Activated CD8-positive, alpha-beta T cell treated with anti-CD3 and anti-CD28 coated beads, Interleukin-2, amount 10 ng/mL, durations not matched to agents 7 days and 5 days (primary cell): Measurements from ENCODE around the gene NASP. TPM values are rescaled to one million over a fixed set of nuclear protein-coding genes. Genes with fewer than 3 reads are reported as not detected.

Experiments used
- ATAC-seq: fragments of 150-1000 bp; cut with Tn5 transposase; one replicate; pipeline ENCODE4 v1.10.0; 2021; ENCODE audit warnings: moderate library complexity
- CTCF ChIA-PET: fragments of 350-600 bp; sonication (Branson Sonifier 250); formaldehyde crosslinking; loops from one replicate; lab custom pipeline; 2021; ENCODE audit warnings: antibody characterized with exemption; lab: Charles Lee
- POLR2A ChIA-PET: fragments of 350-600 bp; sonication (Branson Sonifier 250); formaldehyde crosslinking; loops from one replicate; lab custom pipeline; 2021; ENCODE audit warnings: antibody characterized with exemption; lab: Charles Lee
- DNase-seq: peaks from one replicate; pipeline ENCODE4 v3.0.0-alpha.2; 2020
- H3K27ac Mint-ChIP-seq: one replicate; pipeline ENCODE4 v1.8.0; 2021; ENCODE audit warnings: mild to moderate bottlenecking, mixed read lengths
- H3K27me3 Mint-ChIP-seq: one replicate; pipeline ENCODE4 v1.8.0; 2021; ENCODE audit warnings: low read depth, mixed read lengths
- H3K36me3 Mint-ChIP-seq: one replicate; pipeline ENCODE4 v1.8.0; 2021; ENCODE audit warnings: low read depth, mixed read lengths
- H3K4me1 Mint-ChIP-seq: one replicate; pipeline ENCODE4 v1.8.0; 2021; ENCODE audit warnings: low read depth, mixed read lengths
- H3K4me3 Mint-ChIP-seq: one replicate; pipeline ENCODE4 v1.8.0; 2021; ENCODE audit warnings: mild to moderate bottlenecking, mixed read lengths
- H3K9me3 Mint-ChIP-seq: one replicate; pipeline ENCODE4 v1.8.0; 2022; ENCODE audit warnings: mixed read lengths; ENCODE audit not compliant: insufficient read depth
- total RNA-seq, 2 experiments: library from RNA; stranded (reverse); gene quantifications; one replicate each; pipeline ENCODE4 v1.2.3, GENCODE V29; 2021

The NASP gene
- total RNA-seq, 2 experiments from 2014 or later = 230 to 233 TPM

DNA sequence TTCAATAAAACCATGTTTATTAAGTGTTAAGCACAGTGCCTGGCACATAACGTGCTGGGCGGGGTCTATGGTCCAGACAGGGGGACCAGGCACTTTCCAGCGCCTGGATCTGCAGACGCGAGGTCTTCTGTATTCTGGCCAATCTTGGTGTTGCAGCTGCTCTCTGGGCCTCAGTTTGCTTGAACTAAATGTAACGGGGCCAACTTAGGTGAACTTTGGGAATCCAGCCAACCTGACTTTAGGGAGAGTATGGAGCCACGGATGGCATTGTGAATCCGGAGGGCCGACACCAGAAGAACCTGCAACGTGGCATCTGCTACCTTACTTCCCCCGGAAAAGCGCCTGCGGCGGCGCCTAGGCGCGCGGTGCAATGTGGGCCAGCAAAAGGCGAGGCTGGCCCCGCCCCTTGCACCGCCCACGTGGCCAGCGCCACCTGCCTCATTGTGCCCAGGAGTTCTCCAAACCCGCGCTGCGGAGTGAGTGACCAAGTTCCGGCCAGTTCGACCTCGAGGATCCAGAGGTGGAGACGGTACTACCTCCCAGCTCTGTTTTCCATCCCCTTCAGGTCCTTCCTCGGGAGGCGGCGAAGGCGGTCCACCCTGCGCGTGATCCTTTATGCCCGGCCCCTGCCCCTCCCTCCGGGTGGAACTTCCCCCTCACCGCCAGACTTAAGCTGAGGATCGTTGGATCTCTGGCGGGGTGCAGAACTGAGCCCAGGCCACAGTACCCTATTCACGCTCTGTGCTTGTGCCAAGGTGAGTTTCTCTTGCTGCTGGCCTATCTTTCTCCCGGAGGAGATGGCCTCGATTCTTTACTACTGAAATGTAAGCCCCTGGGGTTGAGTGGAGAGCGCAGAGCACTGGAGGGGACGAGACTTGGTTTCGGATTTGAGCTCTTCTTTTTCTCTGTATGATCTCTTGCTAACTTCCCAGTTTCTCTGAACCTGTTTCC lies 33.2 kb upstream of the NASP start, which contains the start of gene AKR1A1:
TSS of gene AKR1A1 (plus strand) at position 426 of the 951 bp plus-strand sequence. CDS start 10,969 bp downstream, outside the sequence.
- peak within 1 kb of the TSS; percentile 94 for H3K4me3 Mint-ChIP-seq
- DNase-seq (peak; percentile 90), ATAC-seq (peak; percentile 96)
- peak within 1 kb of the TSS; percentile 91 for H3K27ac Mint-ChIP-seq
- ChIA-PET POLR2A (interaction anchor here (0.6 to 2.3 kb wide), 17 partner anchors 9 to 829 kb away, joined by 3 to 42 read pairs (median 4); partner anchors contain the start of genes CCDC163, GPBP1L1, MMACHC and MUTYH), CTCF (interaction anchor here (0.6 to 2.5 kb wide), 8 partner anchors 15 to 58 kb away, joined by 3 to 19 read pairs (median 5); partner anchors contain the start of gene PRDX1)
- H3K9me3 Mint-ChIP-seq = no peaks in the 10 kb centered on the region
- peaks cover 9% of the 10 kb centered on the region for H3K36me3 Mint-ChIP-seq
- H3K4me1 Mint-ChIP-seq = peaks cover 25% of the 10 kb centered on the region
- no peaks in the 10 kb centered on the region for H3K27me3 Mint-ChIP-seq

DNA sequence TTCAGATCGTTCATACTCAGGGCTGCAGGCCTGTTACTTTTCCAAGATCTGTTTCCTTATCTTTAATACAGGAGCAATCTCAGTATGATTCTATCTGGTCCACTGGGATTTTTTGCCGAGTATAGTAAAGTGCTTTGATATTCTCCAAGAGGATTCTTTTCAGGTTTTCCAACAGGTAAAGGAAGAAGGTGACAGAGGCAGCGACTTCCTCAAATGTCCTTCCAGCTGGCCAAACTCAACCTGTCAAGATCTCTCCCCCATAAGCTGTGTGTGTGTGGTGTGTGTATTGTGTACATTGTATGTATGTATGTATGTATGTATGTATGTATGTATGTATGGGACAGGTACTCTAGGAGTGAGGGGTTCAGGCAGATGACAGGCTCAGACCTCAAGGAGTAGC lies 32.2 kb upstream of the NASP start:
- Mint-ChIP-seq H3K27me3 (no peaks in the 10 kb centered on the region), H3K4me1 (peaks cover 25% of the 10 kb centered on the region), H3K36me3 (peaks cover 12% of the 10 kb centered on the region), H3K4me3 (peak overlapping the region; percentile 94), H3K9me3 (no peaks in the 10 kb centered on the region), H3K27ac (peak overlapping the region; percentile 91)
- ATAC-seq (no peak), DNase-seq (no peak)
- CTCF ChIA-PET = interaction anchor here (1.1 to 2.5 kb wide), 5 partner anchors 15 to 59 kb away, joined by 3 to 19 read pairs (median 13); partner anchors contain the start of gene PRDX1
- POLR2A ChIA-PET = interaction anchor here (0.9 to 2.3 kb wide), 10 partner anchors 8 to 821 kb away, joined by 3 to 42 read pairs (median 5); partner anchors contain the start of genes CCDC163, MMACHC, NASP and PRDX1

DNA sequence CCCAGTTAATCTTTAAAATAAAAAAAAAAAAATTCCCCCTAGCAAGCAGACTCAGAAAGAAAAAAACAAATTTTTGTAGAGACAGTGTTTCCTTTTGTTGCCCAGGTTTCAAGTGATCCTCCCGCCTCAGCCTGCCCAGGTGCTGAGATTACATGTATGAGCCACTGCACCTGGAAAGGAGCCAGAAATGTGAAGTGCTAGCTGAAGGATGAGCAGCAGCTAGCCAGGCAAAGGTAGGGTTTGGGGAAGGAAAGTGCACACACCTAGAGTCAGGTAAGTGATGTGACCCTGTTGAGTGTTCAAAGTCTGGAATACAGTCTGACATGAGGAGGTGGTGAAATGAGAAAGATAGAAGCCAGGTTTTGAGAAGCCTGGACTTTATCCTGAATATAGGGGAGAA lies 31.5 kb upstream of the NASP start:
- ChIA-PET POLR2A (interaction anchor here (1.0 to 2.3 kb wide), 3 partner anchors 14 to 32 kb away, joined by 3 to 19 read pairs (median 6); partner anchors contain the start of gene NASP), CTCF (interaction anchor here (1.5 to 2.5 kb wide), 4 partner anchors 14 to 40 kb away, joined by 6 to 19 read pairs (median 12); partner anchors contain the start of gene PRDX1)
- peaks cover 14% of the 10 kb centered on the region for H3K36me3 Mint-ChIP-seq
- H3K27ac Mint-ChIP-seq = peak overlapping the region; percentile 23
- peaks cover 26% of the 10 kb centered on the region for H3K4me1 Mint-ChIP-seq
- H3K9me3 Mint-ChIP-seq = no peaks in the 10 kb centered on the region
- H3K4me3 Mint-ChIP-seq = peak overlapping the region; percentile 40
- DNase-seq (no peak), ATAC-seq (no peak)
- no peaks in the 10 kb centered on the region for H3K27me3 Mint-ChIP-seq

DNA sequence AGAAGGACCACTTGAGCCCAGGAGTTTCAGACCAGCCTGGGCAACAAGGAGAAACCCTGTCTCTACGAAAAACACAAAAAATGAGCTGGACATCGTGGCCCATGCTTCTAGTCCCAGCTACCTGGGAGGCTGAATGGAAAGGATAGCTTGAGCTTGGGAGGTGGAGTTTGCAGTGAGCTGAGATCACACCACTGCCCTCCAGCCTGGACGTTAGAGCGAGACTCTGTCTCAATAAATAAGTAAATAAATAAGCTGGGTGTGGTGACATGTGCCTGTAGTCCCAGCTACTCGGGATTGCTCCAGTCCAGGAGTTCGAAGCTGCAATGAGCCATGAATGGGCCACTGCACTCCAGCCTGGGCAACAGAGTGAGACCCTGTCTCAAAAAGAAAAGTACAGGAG lies 29.6 kb upstream of the NASP start:
- Mint-ChIP-seq H3K9me3 (no peaks in the 10 kb centered on the region), H3K36me3 (peaks cover 17% of the 10 kb centered on the region), H3K27ac (no peak overlapping the region), H3K4me3 (no peak overlapping the region), H3K27me3 (no peaks in the 10 kb centered on the region), H3K4me1 (peaks cover 30% of the 10 kb centered on the region)
- DNase-seq = no peak
- ChIA-PET POLR2A (interaction anchor here (1.1 kb wide), 2 partner anchors 12 to 30 kb away, joined by 3 to 4 read pairs; partner anchors contain the start of gene NASP), CTCF (interaction anchor here (2.9 kb wide), 1 partner anchor 15 kb away, joined by 15 read pairs; no protein-coding TSS in a partner anchor)
- no peak for ATAC-seq

DNA sequence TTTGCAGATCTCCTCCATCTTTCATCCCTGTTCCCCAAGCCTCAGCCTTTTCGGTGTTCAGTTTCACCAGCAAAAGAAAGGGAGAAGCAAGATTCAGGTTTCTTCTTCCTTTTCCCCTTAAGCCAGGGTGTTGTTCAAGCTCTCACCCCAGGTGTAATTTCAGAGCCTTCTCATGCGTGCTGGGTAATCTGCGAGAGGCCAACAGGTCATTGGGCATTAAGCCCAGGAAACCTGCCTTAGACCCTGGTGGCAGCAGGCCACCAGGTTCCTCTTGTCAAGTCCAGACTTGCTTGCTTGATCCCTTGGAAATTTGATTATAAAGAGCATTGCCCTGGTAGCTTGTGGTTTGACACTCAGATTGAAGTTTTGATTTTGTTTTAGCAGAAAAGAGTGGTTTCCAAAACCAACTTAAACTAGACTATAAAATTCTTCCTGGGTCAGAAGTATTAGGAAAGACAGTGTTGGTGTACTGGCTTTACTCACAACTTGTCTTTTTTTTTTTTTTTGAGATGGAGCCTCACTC lies 26.4 kb upstream of the NASP start:
- Mint-ChIP-seq H3K27ac (peak overlapping the region; percentile 54), H3K4me1 (peaks cover 19% of the 10 kb centered on the region), H3K9me3 (no peaks in the 10 kb centered on the region), H3K27me3 (no peaks in the 10 kb centered on the region), H3K4me3 (no peak overlapping the region), H3K36me3 (peaks cover 29% of the 10 kb centered on the region)
- ChIA-PET CTCF (interaction anchor here (0.8 to 3.1 kb wide), 8 partner anchors 12 to 66 kb away, joined by 3 to 16 read pairs (median 5); partner anchors contain the start of genes PRDX1 and TESK2), POLR2A (interaction anchor here (1.2 to 1.5 kb wide), 2 partner anchors 11 to 36 kb away, joined by 4 read pairs; partner anchors contain the start of gene PRDX1)
- DNase-seq (no peak), ATAC-seq (no peak)

DNA sequence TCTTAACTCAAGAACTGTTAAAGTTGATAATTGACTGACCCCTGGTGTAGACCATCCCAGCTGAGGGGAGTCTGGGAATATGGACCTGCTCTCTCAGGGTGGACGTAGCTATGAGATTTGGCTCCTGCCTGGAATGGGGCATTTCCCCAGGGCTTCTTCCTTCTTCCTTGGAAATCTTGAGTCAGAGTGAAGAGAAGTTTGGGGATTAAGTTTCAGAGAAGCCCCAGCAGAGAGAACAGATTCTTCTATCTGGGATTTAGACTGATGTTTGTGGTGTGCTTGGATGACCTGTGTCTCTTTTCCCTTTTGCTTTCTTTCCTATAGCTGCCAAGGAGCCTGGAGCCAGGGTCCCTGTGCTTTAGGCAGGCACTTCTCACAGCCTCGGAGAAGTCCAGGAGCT lies 20.0 kb upstream of the NASP start:
- POLR2A ChIA-PET = interaction anchor here (1.3 to 1.6 kb wide), 2 partner anchors 20 to 42 kb away, joined by 3 to 13 read pairs; partner anchors contain the start of gene PRDX1
- no peaks in the 10 kb centered on the region for H3K27me3 Mint-ChIP-seq
- peaks cover 6% of the 10 kb centered on the region for H3K4me1 Mint-ChIP-seq
- ATAC-seq (no peak), DNase-seq (no peak)
- CTCF ChIA-PET = interaction anchor here (0.9 to 1.4 kb wide), 3 partner anchors 18 to 51 kb away, joined by 3 to 9 read pairs (median 5); no protein-coding TSS in a partner anchor
- no peak overlapping the region for H3K27ac Mint-ChIP-seq
- no peaks in the 10 kb centered on the region for H3K9me3 Mint-ChIP-seq
- H3K4me3 Mint-ChIP-seq = no peak overlapping the region
- peaks cover 47% of the 10 kb centered on the region for H3K36me3 Mint-ChIP-seq

DNA sequence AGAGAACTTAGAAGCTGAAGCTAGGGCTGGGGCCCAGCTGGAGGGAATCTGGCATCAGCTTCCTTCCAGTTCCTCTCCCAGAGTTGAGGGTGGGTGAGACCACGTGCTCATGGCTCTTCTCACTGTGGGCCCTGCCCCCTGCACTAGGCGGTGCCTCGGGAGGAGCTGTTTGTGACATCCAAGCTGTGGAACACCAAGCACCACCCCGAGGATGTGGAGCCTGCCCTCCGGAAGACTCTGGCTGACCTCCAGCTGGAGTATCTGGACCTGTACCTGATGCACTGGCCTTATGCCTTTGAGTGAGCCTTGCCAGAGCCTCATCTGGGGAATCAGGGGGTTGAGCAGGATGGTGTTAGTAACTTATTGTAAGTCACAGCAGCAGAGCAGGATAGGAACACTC lies 17.1 kb upstream of the NASP start:
- ATAC-seq (no peak), DNase-seq (no peak)
- H3K4me3 Mint-ChIP-seq = no peak overlapping the region
- H3K4me1 Mint-ChIP-seq = no peaks in the 10 kb centered on the region
- H3K36me3 Mint-ChIP-seq = peaks cover 46% of the 10 kb centered on the region
- no peaks in the 10 kb centered on the region for H3K9me3 Mint-ChIP-seq
- ChIA-PET CTCF (interaction anchor here (2.2 to 9.6 kb wide), 3 partner anchors 15 to 55 kb away, joined by 6 to 194 read pairs (median 70); partner anchors contain the start of genes AKR1A1 and PRDX1), POLR2A (interaction anchor here (0.8 to 4.7 kb wide), 3 partner anchors 15 to 45 kb away, joined by 3 to 39 read pairs (median 6); partner anchors contain the start of genes AKR1A1, NASP and PRDX1)
- H3K27me3 Mint-ChIP-seq = no peaks in the 10 kb centered on the region
- H3K27ac Mint-ChIP-seq = no peak overlapping the region

DNA sequence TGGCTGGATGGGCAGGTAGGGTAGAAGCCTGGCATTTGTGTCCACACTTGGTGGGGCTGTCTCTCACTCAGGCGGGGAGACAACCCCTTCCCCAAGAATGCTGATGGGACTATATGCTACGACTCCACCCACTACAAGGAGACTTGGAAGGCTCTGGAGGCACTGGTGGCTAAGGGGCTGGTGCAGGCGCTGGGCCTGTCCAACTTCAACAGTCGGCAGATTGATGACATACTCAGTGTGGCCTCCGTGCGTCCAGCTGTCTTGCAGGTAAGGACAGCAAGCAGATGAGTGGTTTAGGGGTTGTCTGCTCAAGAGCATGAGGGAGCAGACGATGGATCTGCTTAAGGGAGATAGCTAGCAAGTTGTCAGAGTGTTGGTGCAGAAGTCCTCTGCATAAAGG lies 15.9 kb upstream of the NASP start:
- Mint-ChIP-seq H3K36me3 (peaks cover 40% of the 10 kb centered on the region), H3K9me3 (no peaks in the 10 kb centered on the region), H3K27me3 (no peaks in the 10 kb centered on the region), H3K4me3 (no peak overlapping the region), H3K27ac (peak overlapping the region; percentile 7), H3K4me1 (no peaks in the 10 kb centered on the region)
- DNase-seq (no peak), ATAC-seq (no peak)
- POLR2A ChIA-PET = interaction anchor here (1.1 to 4.7 kb wide), 4 partner anchors 8 to 46 kb away, joined by 4 to 39 read pairs (median 8); partner anchors contain the start of gene PRDX1
- CTCF ChIA-PET = interaction anchor here (0.7 to 9.6 kb wide), 8 partner anchors 13 to 534 kb away, joined by 3 to 194 read pairs (median 28); partner anchors contain the start of genes CCDC163, MMACHC, NASP and PRDX1

DNA sequence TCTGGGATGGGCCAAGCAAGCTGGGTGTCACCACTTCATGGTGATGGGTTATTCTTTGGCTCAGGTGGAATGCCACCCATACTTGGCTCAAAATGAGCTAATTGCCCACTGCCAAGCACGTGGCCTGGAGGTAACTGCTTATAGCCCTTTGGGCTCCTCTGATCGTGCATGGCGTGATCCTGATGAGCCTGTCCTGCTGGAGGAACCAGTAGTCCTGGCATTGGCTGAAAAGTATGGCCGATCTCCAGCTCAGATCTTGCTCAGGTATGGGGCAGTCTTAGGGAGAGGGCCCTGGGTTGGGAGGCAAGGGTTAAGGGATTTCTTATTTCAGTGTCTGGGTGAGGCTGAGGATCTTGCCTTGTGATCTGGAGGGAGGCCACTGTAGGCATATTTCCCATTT lies 15.4 kb upstream of the NASP start:
- DNase-seq (no peak), ATAC-seq (no peak)
- Mint-ChIP-seq H3K27me3 (no peaks in the 10 kb centered on the region), H3K9me3 (no peaks in the 10 kb centered on the region), H3K4me1 (no peaks in the 10 kb centered on the region), H3K4me3 (no peak overlapping the region), H3K27ac (peak overlapping the region; percentile 18), H3K36me3 (peaks cover 36% of the 10 kb centered on the region)
- ChIA-PET POLR2A (interaction anchor here (1.1 to 4.7 kb wide), 4 partner anchors 8 to 47 kb away, joined by 4 to 39 read pairs (median 8); partner anchors contain the start of gene PRDX1), CTCF (interaction anchor here (0.7 to 9.6 kb wide), 13 partner anchors 9 to 554 kb away, joined by 3 to 194 read pairs (median 17); partner anchors contain the start of genes AKR1A1, CCDC163, MMACHC and NASP)

DNA sequence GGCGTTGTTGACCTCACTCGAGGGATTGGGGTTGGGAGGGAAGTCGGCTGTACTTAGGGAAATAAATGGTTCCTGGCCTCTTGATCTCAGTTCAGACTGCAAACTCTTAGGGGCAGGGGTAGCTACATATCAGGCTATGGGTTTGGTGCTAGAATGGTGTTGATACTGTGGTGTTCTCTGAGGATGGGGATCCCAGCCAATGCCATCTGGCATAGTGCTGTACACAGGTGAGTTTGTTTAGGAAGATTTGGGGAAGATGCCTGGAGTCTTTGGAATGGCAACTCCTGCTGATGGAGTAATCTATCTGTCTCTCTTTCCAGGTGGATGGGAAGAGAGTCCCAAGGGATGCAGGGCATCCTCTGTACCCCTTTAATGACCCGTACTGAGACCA lies 14.3 kb upstream of the NASP start:
- no peaks in the 10 kb centered on the region for H3K9me3 Mint-ChIP-seq
- POLR2A ChIA-PET = interaction anchor here (0.6 to 4.7 kb wide), 4 partner anchors 16 to 57 kb away, joined by 3 to 39 read pairs (median 7); partner anchors contain the start of gene PRDX1
- H3K27me3 Mint-ChIP-seq = no peaks in the 10 kb centered on the region
- CTCF ChIA-PET = interaction anchor here (0.7 to 9.6 kb wide), 25 partner anchors 10 to 557 kb away, joined by 3 to 194 read pairs (median 4); partner anchors contain the start of genes AKR1A1, CCDC163, MMACHC and NASP
- H3K4me1 Mint-ChIP-seq = no peaks in the 10 kb centered on the region
- no peak for DNase-seq
- ATAC-seq = no peak
- H3K36me3 Mint-ChIP-seq = peaks cover 28% of the 10 kb centered on the region
- H3K4me3 Mint-ChIP-seq = no peak overlapping the region
- no peak overlapping the region for H3K27ac Mint-ChIP-seq
